Measurements from ENCODE around the gene TASP1.

Gene TASP1

GRCh38 chr20:13447385-13448180, 191.1 kb downstream of the TASP1 start:
- no peak for DNase-seq (ENCODE audit: low read depth in 1 of 2, low spot score in 1 of 2)

GRCh38 chr20:13443690-13444089, 195.0 kb downstream of the TASP1 start:
- no peak for DNase-seq (ENCODE audit: low read depth in 1 of 2, low spot score in 1 of 2)

GRCh38 chr20:13442986-13443385, 195.7 kb downstream of the TASP1 start:
- DNase-seq (ENCODE audit: low read depth in 1 of 2, low spot score in 1 of 2) = no peak

DNA sequence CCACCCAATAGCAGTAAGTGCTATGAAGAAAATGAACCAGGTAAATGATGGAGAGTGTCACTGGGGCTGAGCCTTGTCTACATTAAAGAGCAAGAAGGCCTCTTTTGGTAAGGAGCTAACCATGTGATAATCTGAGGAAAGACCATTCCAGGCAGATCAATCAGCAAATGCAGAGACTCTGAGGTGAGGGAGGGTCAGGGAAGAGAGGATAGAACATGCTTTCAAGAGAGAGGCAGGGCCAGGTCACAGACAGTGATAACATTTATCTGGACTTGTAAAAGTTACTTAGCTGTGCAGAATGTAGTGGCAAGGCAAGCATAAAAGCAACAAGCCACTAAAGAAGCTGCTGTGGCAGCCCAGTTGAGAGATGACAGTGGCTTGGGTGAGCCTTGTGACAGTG, 197.3 kb downstream of the TASP1 start:
- no peak for DNase-seq (ENCODE audit: low read depth in 1 of 2, low spot score in 1 of 2)

- no peak for DNase-seq (ENCODE audit: low read depth in 1 of 2, low spot score in 1 of 2)
Measured at GRCh38 chr20:13436530-13436929, 202.2 kb downstream of the TASP1 start.

DNA sequence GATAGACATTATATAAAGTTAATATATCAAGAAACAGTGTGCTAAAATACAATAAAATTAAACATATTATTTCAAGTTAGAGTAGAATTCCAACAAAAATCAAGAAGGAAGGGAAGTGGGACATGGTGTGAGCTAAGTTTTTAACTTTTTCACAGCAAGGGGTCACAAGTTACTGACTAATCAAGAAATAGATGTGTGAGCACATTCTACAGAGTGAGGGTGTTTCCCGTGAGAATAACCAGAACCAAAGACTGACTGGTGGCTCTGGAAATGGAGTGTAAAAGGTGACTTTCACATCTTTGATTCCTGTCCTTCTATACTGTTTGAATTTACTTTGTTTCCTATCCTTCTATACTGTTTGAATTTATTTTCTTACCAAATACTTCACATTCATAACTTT, 206.6 kb downstream of the TASP1 start:
- no peak for DNase-seq (ENCODE audit: low read depth in 1 of 2, low spot score in 1 of 2)

DNA sequence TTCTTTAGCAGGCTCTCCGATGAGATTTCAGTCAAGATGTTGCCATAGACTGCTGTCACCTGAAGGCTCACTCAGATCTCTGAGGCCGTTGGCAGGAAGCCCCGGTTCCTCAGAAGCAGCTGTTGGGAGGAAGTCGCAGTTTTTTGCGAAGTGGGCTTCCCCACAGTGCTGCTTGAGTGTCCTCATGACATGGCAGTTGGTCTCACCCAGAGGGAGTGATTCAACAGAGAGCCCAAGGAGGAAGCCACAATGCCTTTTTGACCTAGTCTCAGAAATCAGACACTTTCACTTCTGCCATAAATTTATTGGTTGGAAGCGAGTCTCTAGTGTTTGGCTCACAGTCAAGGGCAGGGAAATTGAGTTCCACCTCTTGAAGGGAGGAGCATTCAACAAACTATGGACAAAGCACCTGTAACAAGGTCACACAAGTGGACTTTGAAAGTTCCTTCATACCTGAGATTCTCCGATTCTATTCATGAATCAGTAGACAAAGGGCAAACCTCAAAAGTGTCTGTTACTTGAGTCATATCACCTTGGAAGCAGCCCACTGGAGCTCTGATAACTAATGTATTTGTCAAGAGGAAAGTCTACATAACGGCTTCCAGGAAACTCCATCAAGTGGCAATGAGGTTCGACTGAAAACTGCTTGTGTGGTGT, 208.3 kb downstream of the TASP1 start:
- no peak for DNase-seq (ENCODE audit: low read depth in 1 of 2, low spot score in 1 of 2)

DNA sequence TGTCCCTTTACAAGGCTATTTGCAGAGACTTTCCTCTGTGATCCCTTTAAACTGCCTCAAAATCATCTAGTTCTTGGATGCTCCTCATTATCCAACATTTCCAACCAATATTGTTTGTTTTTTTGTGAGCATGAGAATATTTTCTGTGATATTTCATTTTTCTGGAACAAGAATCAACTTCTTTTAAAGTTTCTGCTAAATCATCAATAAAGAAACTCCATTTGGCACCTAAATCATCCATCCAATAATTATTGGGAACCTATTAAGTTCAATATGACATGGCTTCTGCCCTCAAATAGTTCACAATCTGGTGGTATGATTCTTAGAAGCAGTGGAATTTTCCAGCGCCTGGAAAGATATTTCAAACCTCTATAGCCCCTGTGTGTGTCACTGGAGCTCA, 210.0 kb downstream of the TASP1 start:
- DNase-seq (ENCODE audit: low read depth in 1 of 2, low spot score in 1 of 2) = no peak

DNA sequence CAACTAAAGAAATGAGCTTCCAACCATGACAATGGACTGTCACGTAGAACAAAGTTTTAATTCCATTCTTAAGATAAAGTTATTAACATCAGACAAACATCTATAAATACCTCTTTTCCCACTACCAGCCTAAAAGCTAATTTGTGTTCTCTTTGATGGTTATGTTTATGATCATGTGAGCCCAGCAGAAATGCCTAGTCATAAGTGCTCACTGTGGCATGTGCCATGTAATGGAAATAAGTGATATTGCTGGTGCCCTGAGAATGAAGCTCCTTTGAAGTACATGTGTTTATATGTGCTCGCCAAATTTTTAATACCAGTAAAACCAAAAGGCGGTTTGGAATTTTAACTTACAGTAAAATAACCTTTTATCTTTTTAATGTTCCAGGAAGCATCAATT, 211.9 kb downstream of the TASP1 start:
- no peak for DNase-seq (ENCODE audit: low read depth in 1 of 2, low spot score in 1 of 2)

GRCh38 chr20:13425381-13426135, 213.2 kb downstream of the TASP1 start:
- DNase-seq (ENCODE audit: low read depth in 1 of 2, low spot score in 1 of 2) = no peak

DNA sequence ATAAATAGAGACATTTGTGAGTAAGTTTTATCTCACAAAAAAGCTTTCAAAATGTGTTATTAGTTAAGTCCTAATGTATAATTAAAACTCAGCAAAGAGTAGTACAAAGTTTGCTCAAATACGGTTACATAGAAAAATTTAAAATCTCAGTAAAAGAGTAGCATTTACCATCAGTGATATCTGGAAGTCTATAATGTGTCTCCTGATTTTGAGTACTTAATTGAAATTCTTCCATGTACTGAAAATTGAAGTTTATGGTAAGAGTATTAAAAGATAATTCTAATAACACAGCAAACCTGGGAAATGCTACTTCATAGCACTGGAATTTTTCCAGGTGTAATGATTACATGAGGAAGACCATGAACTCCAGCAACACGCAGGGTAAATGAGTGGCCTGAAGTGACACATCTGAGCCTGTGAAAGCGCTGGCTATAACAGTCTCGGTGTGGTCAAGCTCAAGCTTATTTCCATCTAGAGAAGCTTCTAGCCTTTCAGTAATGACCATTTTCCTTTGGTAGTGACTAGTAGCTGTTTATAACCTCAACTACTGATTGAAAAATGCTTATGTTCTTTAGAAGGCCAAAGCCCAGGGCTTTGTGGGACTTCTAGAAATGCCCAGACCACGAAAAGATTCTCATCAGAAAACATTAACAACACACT, 214.4 kb downstream of the TASP1 start:
- DNase-seq (ENCODE audit: low read depth in 1 of 2, low spot score in 1 of 2) = no peak

GRCh38 chr20:13423472-13424173, 215.1 kb downstream of the TASP1 start:
- DNase-seq (ENCODE audit: low read depth in 1 of 2, low spot score in 1 of 2) = no peak

DNA sequence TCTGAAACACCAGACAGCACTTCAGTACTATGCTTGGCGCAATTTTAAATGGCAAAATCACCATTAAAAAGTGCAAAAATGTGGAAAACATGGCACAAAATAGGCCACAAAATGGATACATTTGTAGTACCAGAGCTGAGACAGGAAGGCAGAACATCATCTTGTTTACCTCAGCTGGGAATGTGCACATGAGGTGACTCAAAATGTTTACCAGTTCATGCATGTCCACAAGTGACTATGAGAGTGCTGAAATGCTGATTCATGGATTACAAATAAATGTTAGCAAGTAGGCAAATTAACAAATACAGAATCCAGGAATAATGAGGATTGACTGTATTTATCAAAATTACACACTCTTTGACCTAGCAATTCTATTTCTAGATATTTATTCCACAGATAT, 216.1 kb downstream of the TASP1 start:
- no peak for DNase-seq (ENCODE audit: low read depth in 1 of 2, low spot score in 1 of 2)

- DNase-seq (ENCODE audit: low read depth in 1 of 2, low spot score in 1 of 2) = no peak
Measured at GRCh38 chr20:13420625-13421024, 218.1 kb downstream of the TASP1 start.

DNA sequence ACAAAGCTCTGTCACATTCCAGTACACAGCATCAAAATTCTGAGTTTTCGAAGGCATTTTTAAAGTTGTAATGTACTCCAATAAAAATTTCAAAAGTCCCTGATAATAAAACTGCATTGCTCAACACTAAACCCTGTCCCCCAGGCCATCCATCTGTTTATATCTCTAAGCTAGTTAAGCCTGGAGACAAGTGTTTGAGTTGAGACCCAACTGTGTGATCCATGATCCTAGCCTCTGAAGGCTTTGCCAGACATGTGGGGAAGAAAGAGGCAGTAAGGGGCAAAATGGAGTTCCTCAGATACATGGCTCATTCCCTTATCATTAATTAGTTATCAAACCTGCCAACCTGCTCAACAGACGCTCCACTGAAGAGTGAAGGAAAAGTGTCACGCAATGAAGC, 219.3 kb downstream of the TASP1 start:
- DNase-seq (ENCODE audit: low read depth in 1 of 2, low spot score in 1 of 2) = no peak

DNA sequence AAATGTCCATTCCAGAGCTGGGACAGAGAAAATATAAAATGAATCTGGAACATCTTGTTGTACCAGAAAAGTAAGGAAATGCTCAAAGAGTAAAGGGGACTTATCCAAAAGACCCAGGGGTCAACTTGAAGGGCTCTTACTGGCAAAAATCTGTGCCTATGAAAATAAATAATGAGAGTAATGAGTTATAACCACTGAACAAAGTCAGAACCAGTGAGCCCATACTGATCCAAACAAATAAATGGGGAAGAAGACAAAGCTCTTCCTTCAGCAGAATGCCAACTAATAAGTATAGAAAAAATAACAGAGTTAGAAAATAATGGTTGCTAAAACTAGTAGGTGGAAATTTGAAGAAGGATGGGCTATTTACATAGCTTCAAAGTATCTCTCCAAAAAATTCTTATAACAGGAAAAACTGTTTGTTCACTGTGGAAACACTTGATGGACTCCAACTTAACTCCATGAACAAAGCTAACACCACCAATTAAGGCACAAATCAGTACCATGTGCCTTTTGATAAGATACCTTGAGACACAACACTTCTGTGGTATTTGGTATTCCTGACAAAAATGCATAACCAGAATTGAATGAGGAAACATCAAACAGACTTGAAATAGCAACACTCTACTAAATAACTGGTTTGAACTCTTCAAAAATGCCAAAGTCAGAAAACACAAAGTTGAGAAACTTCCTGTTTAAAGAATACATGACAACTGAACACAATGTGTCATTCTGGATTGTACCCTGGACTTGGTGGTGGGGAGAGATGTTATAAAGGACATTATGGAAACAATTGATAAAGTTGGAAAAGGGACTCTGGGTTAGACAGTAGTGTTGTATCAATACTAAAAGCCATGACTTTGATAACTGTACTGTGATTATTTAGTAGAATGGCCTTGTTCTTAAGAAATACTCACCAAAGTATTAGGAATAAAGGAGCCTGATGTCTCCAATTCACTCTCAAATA, 220.2 kb downstream of the TASP1 start:
- DNase-seq (ENCODE audit: low read depth in 1 of 2, low spot score in 1 of 2) = no peak

DNA sequence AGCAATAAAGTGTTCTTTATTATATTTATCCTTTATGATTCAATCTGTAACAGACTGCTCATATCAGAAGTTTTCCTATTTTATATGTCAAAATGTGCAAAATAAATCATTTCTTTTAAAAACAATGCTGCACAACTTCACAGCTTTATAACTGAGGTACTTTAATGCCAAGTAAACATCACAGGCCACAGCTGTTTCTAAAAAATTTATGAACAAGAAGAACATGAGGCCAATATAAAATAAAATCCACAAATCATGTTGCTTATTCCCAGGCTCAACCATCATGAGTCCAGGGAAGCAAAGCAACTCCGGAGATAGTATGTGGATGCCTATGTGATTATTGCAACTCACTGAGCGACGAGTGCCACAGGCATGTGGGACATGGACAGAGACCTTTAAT, 222.2 kb downstream of the TASP1 start:
- no peak for DNase-seq (ENCODE audit: low read depth in 1 of 2, low spot score in 1 of 2)

DNA sequence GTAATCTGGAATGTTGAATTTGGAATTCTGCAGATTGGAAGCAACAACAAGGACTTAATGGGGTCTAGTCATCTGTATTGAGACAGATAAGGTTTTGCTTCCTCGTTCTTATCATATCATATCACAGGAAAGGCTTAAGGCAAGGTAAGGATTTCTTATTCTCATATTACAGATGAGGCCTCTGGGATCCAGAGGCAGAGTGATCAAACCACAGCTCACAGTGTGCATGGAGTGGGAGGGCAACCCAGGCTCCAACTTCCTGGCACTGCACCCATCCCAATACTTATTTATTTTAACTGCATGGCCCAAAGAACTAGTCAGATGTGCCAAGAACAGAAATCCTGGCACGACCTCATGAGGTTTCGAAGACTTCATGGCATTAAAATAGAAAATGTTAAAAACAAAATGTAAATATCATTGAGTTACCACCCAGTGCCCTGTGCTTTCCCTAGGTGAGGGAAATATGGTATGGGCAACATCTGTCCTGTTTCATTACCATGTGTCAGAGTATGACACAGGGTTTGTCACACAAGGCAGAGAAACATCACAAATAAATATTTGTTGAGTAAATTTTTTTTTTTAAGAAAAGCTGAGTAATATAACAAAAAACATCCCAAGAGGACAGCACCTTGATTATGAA, 225.8 kb downstream of the TASP1 start:
- no peak for DNase-seq (ENCODE audit: low read depth in 1 of 2, low spot score in 1 of 2)

GRCh38 chr20:13404293-13404692, 234.4 kb downstream of the TASP1 start:
- DNase-seq (ENCODE audit: low read depth in 1 of 2, low spot score in 1 of 2) = no peak

Data from stimulated activated CD4-positive, alpha-beta T cell treated with anti-CD3 and anti-CD28 coated beads, Interleukin-15, amount 100 ng/mL, for 1 hour (primary cell).